LNCAP (cell line): ENCODE data around the gene FAM110C.

Experiments
- CTCF ChIP-seq: fragments of 450-650 bp; IDR thresholded peaks from 2 replicates; pipeline ENCODE4 v1.5.1; 2017; ENCODE audit warnings: mild to moderate bottlenecking

Gene FAM110C

GRCh38 chr2:46471-47345 is at the start of gene FAM110C:
FAM110C (minus strand) TSS chr2:46505; CDS start chr2:46385, 120 bp downstream.
- no peak for TF ChIP-seq CTCF

- TF ChIP-seq CTCF, result no peak
Measured at GRCh38 chr2:92326-92725, 46.0 kb upstream of the FAM110C start.

- TF ChIP-seq CTCF, result no peak
Measured at GRCh38 chr2:90645-91312, 44.5 kb upstream of the FAM110C start.

- TF ChIP-seq CTCF, result no peak
Measured at GRCh38 chr2:85761-86160, 39.5 kb upstream of the FAM110C start.

GRCh38 chr2:84121-84520 is 37.8 kb upstream of the FAM110C start:
- no peak for TF ChIP-seq CTCF

- no peak for TF ChIP-seq CTCF
Measured at GRCh38 chr2:80971-81736, 34.8 kb upstream of the FAM110C start.

GRCh38 chr2:80378-80777 is 34.1 kb upstream of the FAM110C start:
- TF ChIP-seq CTCF, result no peak
